Measurements from ENCODE around the gene TBC1D10A.

TBC1D10A gene

GRCh38 chr22:30289141-30289979 lies 37.4 kb downstream of the TBC1D10A start, which contains the start of gene CASTOR1:
Gene CASTOR1, minus strand, starts transcription at chr22:30289505. Its CDS starts 8 bp downstream, at chr22:30289497.
- Histone ChIP-seq H3K9ac (ENCODE audit: low read depth, low read length, poor library complexity, severe bottlenecking) (peak within 1 kb of the TSS; percentile 74), H3K9me3 (ENCODE audit: insufficient read depth, low read depth, low read length) (no peaks in the 10 kb centered on the region), H2AFZ (ENCODE audit: low read length) (no peak within 1 kb of the TSS; the same call in 1 of the 2 replicates), H4K20me1 (ENCODE audit: insufficient read depth, low read length, poor library complexity, severe bottlenecking) (no peaks in the 10 kb centered on the region), H3K36me3 (ENCODE audit: insufficient read depth, low read length) (peaks cover 34% of the 10 kb centered on the region; the same call in 1 of the 2 replicates), H3K79me2 (ENCODE audit: insufficient read depth, low read length) (peaks cover 9% of the 10 kb centered on the region), H3K9me2 (replicated peaks; ENCODE audit: low read depth, low read length) (no peaks in the 10 kb centered on the region), H3K27me3 (ENCODE audit: insufficient read depth, low read length, poor library complexity, severe bottlenecking) (no peaks in the 10 kb centered on the region), H3K4me1 (ENCODE audit: insufficient read depth, low read length, poor library complexity, severe bottlenecking) (peaks cover 32% of the 10 kb centered on the region), H3K4me2 (ENCODE audit: low read depth, low read length, poor library complexity, severe bottlenecking) (peak within 1 kb of the TSS; percentile 93), H3F3A (ENCODE audit: low read depth) (0 out of 2 replicates have a peak, but pooled peaks cover 8% of the 10 kb centered on the region), H3K4me3 (ENCODE audit: low read length, poor library complexity, severe bottlenecking) (peak within 1 kb of the TSS; percentile 89)
- TF ChIP-seq EZH2phosphoT487 (IDR thresholded peaks at IDR 0.05; ENCODE audit: borderline replicate concordance), result no peak
- TF ChIP-seq CTCF (conservative IDR thresholded peaks at IDR 0.05; ENCODE audit: low read length), result no peak

DNA sequence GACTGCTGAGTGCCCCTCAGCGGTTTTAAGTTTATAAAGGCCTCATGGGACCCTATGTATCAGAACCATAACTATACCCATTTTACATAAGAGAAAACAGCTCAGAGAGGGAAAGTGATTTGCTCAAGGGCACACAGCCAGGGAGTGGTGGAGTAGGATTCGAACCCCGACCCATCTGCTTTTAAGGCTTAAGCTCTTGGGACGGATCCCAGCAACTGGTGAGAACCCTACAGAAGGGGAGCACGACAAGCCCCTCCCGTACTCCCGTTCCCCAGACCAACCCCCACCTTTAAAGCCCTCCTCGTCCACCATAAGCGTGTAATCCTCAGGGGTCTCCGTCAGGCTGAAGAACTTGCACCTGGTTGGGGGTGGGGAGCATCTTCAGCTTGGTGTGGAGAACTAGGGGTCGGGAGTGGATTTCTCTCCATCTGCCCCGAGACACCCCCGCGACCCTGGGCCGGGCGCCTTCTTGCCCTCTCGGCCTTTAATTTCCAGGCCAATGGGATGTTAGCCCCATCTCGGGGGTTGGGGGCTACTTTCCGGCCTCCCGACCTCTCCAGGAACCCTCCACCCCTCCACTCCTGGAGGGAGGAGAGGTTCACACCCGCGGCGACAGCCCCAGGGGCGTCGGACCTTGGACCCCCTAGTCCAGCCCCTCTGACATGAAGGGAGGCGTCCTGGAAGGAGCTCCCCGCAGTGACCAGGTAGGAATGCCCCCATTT lies 38.2 kb downstream of the TBC1D10A start:
- Histone ChIP-seq H3K9me3 (ENCODE audit: insufficient read depth, low read depth, low read length) (no peaks in the 10 kb centered on the region), H3K9me2 (replicated peaks; ENCODE audit: low read depth, low read length) (no peaks in the 10 kb centered on the region), H3K79me2 (ENCODE audit: insufficient read depth, low read length) (peaks cover 9% of the 10 kb centered on the region), H4K20me1 (ENCODE audit: insufficient read depth, low read length, poor library complexity, severe bottlenecking) (no peaks in the 10 kb centered on the region), H2AFZ (ENCODE audit: low read length) (no peak overlapping the region), H3K4me3 (ENCODE audit: low read length, poor library complexity, severe bottlenecking) (peak overlapping the region; percentile 89), H3K4me1 (ENCODE audit: insufficient read depth, low read length, poor library complexity, severe bottlenecking) (peaks cover 34% of the 10 kb centered on the region), H3F3A (ENCODE audit: low read depth) (0 out of 2 replicates have a peak, but pooled peaks cover 8% of the 10 kb centered on the region), H3K36me3 (ENCODE audit: insufficient read depth, low read length) (peaks cover 26% of the 10 kb centered on the region; the same call in 1 of the 2 replicates), H3K27me3 (ENCODE audit: insufficient read depth, low read length, poor library complexity, severe bottlenecking) (no peaks in the 10 kb centered on the region), H3K9ac (ENCODE audit: low read depth, low read length, poor library complexity, severe bottlenecking) (peak overlapping the region; percentile 74), H3K4me2 (ENCODE audit: low read depth, low read length, poor library complexity, severe bottlenecking) (peak overlapping the region; percentile 93)
- TF ChIP-seq CTCF (conservative IDR thresholded peaks at IDR 0.05; ENCODE audit: low read length) (no peak), EZH2phosphoT487 (IDR thresholded peaks at IDR 0.05; ENCODE audit: borderline replicate concordance) (no peak)

DNA sequence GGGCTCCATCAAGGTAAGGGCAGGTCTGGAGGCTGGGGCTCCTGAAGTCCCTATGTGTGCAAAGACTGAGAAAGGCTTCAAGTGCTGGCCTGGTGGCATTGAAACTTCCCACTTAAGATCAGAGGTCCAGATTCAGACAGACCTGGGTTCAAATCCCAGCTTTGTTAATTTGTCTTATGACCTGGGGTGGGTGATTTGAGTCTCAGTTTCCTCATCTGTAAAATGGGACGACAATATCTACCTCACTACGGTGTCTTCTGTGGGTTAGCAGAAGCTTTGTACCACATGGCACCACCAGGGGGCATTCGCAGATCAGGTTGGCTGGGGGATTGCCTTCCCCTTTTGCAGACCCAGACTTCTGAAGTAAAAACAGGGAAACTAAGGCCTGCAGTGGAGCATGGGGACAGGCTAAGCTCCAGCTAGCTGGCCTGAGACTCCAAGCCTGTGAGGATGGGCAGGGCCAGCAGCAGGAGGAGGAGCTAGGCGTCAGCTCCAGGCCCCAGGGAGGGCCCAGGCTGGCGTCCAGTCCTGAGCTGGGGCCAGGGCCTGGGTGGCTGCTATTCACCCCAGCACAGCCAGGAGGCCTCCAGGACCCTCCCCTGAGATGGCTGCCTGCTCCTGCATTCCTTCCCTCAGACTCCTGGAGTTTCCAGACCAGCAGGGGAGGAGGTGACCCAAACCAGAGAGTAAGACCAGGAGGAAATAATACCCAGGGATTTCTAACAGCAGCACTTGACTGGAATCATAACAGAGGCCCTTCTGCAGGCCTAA lies 38.9 kb downstream of the TBC1D10A start:
- TF ChIP-seq EZH2phosphoT487 (IDR thresholded peaks at IDR 0.05; ENCODE audit: borderline replicate concordance) (no peak), CTCF (conservative IDR thresholded peaks at IDR 0.05; ENCODE audit: low read length) (peak; percentile 91)
- Histone ChIP-seq H3K36me3 (ENCODE audit: insufficient read depth, low read length) (peaks cover 18% of the 10 kb centered on the region; the same call in 1 of the 2 replicates), H3K9ac (ENCODE audit: low read depth, low read length, poor library complexity, severe bottlenecking) (peak overlapping the region; percentile 74), H4K20me1 (ENCODE audit: insufficient read depth, low read length, poor library complexity, severe bottlenecking) (no peaks in the 10 kb centered on the region), H2AFZ (ENCODE audit: low read length) (no peak overlapping the region), H3K4me1 (ENCODE audit: insufficient read depth, low read length, poor library complexity, severe bottlenecking) (peaks cover 41% of the 10 kb centered on the region), H3K4me3 (ENCODE audit: low read length, poor library complexity, severe bottlenecking) (peak overlapping the region; percentile 89), H3K9me3 (ENCODE audit: insufficient read depth, low read depth, low read length) (no peaks in the 10 kb centered on the region), H3K27me3 (ENCODE audit: insufficient read depth, low read length, poor library complexity, severe bottlenecking) (no peaks in the 10 kb centered on the region), H3K9me2 (replicated peaks; ENCODE audit: low read depth, low read length) (no peaks in the 10 kb centered on the region), H3K79me2 (ENCODE audit: insufficient read depth, low read length) (peaks cover 9% of the 10 kb centered on the region), H3F3A (ENCODE audit: low read depth) (0 out of 2 replicates have a peak, but pooled peaks cover 8% of the 10 kb centered on the region), H3K4me2 (ENCODE audit: low read depth, low read length, poor library complexity, severe bottlenecking) (peak overlapping the region; percentile 93)
